Endothelial cell (in vitro differentiated cells): ENCODE measurements around the gene MTURN. TPM values are rescaled to one million over a fixed set of nuclear protein-coding genes. Genes with fewer than 3 reads are reported as not detected.

Experiments used
- DNase-seq: peaks from one replicate; pipeline ENCODE4 v3.0.0; 2021; ENCODE audit warnings: low spot score
- H3K27ac Mint-ChIP-seq: one replicate; pipeline ENCODE4 v1.8.0; 2021; ENCODE audit warnings: mixed read lengths, inconsistent platforms; ENCODE audit not compliant: unreplicated experiment
- H3K27me3 Mint-ChIP-seq: one replicate; pipeline ENCODE4 v1.8.0; 2021; ENCODE audit warnings: mild to moderate bottlenecking, moderate library complexity, mixed read lengths, inconsistent platforms; ENCODE audit not compliant: unreplicated experiment
- H3K36me3 Mint-ChIP-seq: one replicate; pipeline ENCODE4 v1.8.0; 2021; ENCODE audit warnings: mild to moderate bottlenecking, low read depth, mixed read lengths, inconsistent platforms; ENCODE audit not compliant: unreplicated experiment
- H3K4me1 Mint-ChIP-seq: one replicate; pipeline ENCODE4 v1.8.0; 2021; ENCODE audit warnings: mild to moderate bottlenecking, mixed read lengths, inconsistent platforms; ENCODE audit not compliant: unreplicated experiment
- H3K4me3 Mint-ChIP-seq: one replicate; pipeline ENCODE4 v1.8.0; 2021; ENCODE audit warnings: mild to moderate bottlenecking, mixed read lengths, inconsistent platforms; ENCODE audit not compliant: unreplicated experiment
- H3K9me3 Mint-ChIP-seq: one replicate; pipeline ENCODE4 v1.8.0; 2021; ENCODE audit warnings: mixed read lengths, inconsistent platforms; ENCODE audit not compliant: unreplicated experiment
- total RNA-seq: library from RNA; stranded (reverse); fragmentation: NEBNext Ultra II Directional; extraction: Animal tissue kit (Norgen Biotek cat#: 25700); gene quantifications from one replicate; pipeline ENCODE4 v1.2.1, GENCODE V29; 2021; ENCODE audit not compliant: unreplicated experiment
- TF ChIP-seq, protein P1 (sequence below): fragments of 200-600 bp; sonication (generic); IDR thresholded peaks from one replicate; pipeline ENCODE4 v1.5.0; 2021; ENCODE audit warnings: antibody characterized with exemption; ENCODE audit not compliant: unreplicated experiment

MTURN gene
- total RNA-seq, 1 donor from 2014 or later: 18.0 TPM

DNA sequence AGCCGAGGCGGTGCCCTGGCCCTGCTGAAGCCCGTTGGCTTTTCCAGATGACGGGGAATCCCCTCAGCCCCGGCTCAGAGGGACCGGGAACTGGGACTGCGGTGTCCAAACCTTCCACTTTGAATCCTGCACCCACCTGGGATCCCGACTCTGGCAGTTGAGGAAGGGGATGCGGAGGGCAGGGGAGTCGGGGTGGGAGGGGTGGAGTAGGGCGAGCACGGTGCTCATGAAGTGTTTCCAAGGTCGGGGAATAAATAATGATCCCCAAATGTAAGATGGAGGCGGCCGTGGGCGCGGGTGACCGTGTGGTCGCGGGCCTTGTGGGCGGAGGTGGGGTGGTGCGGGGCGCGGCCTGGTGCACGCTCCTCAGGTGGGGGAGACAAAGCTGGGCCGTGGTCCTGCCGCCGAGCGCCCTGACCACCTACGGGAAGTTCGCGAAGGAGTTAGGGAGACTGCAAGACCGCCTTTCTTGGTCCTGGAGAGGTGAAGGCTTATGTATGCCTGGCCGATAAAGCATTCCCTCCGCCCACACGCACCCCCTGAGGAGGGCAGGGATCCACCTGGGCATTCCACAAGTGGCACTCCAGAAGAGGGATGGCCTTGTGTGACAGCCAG, 1.4 kb downstream of the MTURN start:
- H3K4me3 Mint-ChIP-seq: peak overlapping the region; percentile 93
- no peaks in the 10 kb centered on the region for H3K36me3 Mint-ChIP-seq
- no peak overlapping the region for H3K27ac Mint-ChIP-seq
- peaks cover 17% of the 10 kb centered on the region for H3K4me1 Mint-ChIP-seq
- H3K27me3 Mint-ChIP-seq: peaks cover 8% of the 10 kb centered on the region
- TF ChIP-seq, protein P1, sequence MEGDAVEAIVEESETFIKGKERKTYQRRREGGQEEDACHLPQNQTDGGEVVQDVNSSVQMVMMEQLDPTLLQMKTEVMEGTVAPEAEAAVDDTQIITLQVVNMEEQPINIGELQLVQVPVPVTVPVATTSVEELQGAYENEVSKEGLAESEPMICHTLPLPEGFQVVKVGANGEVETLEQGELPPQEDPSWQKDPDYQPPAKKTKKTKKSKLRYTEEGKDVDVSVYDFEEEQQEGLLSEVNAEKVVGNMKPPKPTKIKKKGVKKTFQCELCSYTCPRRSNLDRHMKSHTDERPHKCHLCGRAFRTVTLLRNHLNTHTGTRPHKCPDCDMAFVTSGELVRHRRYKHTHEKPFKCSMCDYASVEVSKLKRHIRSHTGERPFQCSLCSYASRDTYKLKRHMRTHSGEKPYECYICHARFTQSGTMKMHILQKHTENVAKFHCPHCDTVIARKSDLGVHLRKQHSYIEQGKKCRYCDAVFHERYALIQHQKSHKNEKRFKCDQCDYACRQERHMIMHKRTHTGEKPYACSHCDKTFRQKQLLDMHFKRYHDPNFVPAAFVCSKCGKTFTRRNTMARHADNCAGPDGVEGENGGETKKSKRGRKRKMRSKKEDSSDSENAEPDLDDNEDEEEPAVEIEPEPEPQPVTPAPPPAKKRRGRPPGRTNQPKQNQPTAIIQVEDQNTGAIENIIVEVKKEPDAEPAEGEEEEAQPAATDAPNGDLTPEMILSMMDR: no peak
- H3K9me3 Mint-ChIP-seq: no peaks in the 10 kb centered on the region
- DNase-seq: no peak

DNA sequence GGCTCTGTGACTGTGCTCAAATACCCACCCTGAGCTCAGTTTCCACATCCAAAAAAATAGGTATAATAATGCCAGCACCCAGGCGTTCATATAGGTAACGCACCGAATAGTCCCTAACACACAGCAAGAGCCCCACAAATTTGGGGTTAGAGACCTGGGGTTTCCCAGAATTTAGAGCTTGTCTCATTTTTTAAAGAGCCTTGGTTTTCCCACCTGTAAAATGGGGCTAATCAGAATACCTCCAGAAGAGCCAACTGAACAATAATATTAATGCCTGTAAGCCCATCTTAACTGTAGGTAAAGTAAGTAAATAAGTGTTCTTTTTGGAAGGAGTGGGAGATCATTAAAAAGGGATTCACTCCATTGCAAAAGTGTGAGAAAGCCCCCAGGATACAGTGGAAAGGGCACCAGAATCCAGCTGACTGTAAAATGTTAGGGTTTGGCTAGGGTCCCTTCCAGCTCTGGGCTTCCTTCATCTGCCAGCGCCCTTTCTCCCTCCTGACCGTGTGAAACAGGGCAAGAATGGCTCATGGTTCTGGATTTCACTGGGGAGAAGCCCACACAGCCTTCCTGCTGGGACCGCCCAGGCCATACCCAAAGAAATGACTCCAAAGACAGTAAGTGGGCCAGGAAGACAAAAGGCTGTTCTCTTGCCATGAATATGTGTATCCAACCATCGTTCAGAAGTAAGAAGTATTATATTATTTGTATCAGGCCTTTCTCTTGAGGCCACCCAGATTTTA, 2.1 kb downstream of the MTURN start:
- DNase-seq: no peak
- peaks cover 20% of the 10 kb centered on the region for H3K4me1 Mint-ChIP-seq
- peaks cover 8% of the 10 kb centered on the region for H3K27me3 Mint-ChIP-seq
- peak overlapping the region; percentile 93 for H3K4me3 Mint-ChIP-seq
- no peaks in the 10 kb centered on the region for H3K36me3 Mint-ChIP-seq
- no peaks in the 10 kb centered on the region for H3K9me3 Mint-ChIP-seq
- TF ChIP-seq, protein P1: no peak
- H3K27ac Mint-ChIP-seq: no peak overlapping the region

DNA sequence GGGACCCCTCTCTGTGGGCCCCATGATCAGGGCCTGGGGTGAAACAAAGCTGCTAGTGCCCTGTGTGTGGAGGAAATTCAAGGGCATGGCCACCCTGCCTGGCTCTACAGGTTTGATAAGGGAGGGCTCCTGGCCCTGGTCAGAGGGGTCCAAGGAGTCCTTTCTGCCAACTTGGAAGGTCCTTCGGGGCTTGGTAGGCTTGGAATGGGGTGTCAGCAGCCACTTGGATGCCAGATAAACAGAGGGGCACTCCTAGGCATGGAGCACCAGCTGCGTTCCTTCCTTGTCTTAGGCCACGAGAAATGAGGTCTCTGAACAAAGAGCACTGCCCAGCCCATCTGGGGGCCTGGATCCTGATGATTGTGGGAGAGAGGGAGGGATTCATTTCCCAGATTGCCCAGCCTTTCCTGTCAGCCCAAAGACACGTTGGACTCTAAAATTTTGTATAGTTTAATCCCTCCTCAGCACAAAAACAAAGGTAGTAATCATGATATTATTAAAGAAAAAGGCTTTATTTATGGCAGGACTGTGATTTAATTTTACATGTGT, 5.1 kb downstream of the MTURN start:
- H3K27ac Mint-ChIP-seq: peak overlapping the region; percentile 64
- no peak overlapping the region for H3K4me3 Mint-ChIP-seq
- TF ChIP-seq, protein P1: no peak
- peaks cover 35% of the 10 kb centered on the region for H3K4me1 Mint-ChIP-seq
- no peak for DNase-seq
- H3K36me3 Mint-ChIP-seq: peaks cover 13% of the 10 kb centered on the region
- peaks cover 10% of the 10 kb centered on the region for H3K27me3 Mint-ChIP-seq
- H3K9me3 Mint-ChIP-seq: no peaks in the 10 kb centered on the region

DNA sequence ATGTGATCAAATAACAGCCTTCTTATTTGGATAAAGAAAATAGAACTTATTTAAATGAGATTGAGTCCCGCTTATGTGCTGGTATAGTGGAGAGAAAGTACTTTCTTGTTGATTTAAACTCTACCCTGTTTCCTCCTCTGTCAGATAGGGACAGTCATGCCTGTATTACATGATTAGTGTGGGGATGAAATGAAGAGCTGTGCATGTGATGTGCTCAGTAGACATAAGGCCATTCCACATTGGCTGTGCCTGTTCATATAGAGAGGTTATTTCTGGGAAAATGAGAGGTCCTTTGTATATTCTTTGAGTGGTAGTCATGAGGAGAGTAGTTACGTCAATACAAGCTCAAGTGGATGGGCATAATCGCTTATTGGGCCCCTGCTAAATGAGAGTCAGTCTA, 5.7 kb downstream of the MTURN start:
- Mint-ChIP-seq H3K4me1 (peaks cover 35% of the 10 kb centered on the region), H3K9me3 (no peaks in the 10 kb centered on the region), H3K4me3 (peak overlapping the region; percentile 51), H3K27ac (peak overlapping the region; percentile 64), H3K36me3 (peaks cover 13% of the 10 kb centered on the region), H3K27me3 (peaks cover 10% of the 10 kb centered on the region)
- no peak for DNase-seq
- TF ChIP-seq, protein P1: no peak

DNA sequence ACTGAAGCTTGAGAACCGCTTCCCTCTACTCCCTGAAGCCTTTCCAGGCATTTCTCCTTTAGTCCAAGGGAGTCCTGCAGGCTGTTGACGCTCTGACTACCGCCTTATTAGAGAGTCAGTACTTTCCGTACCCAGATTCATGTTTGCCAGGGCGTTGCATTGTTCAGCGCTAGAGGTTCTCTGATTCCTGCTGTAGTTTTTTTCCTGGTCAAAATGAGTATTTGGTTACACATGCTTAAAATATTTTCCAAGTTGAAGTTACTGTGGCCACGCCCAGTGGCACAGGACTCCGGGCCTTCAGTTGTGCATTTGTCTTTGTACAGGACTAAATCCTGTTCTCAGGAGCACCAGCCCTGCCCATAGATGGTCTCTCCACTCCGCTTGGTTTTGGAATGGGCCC, 7.9 kb downstream of the MTURN start:
- no peak for DNase-seq
- Mint-ChIP-seq H3K9me3 (no peaks in the 10 kb centered on the region), H3K36me3 (peaks cover 13% of the 10 kb centered on the region), H3K4me1 (peaks cover 35% of the 10 kb centered on the region), H3K4me3 (no peak overlapping the region), H3K27me3 (peaks cover 5% of the 10 kb centered on the region), H3K27ac (no peak overlapping the region)
- TF ChIP-seq, protein P1: no peak
